Measurements from ENCODE around the gene ASIC1. TPM values are rescaled to one million over a fixed set of nuclear protein-coding genes. Genes with fewer than 3 reads are reported as not detected.

Gene ASIC1
- total and polyA plus RNA-seq, 2 of the 4 experiments (the other 2 are of a cell fraction): 1.6 to 9.9 TPM

DNA sequence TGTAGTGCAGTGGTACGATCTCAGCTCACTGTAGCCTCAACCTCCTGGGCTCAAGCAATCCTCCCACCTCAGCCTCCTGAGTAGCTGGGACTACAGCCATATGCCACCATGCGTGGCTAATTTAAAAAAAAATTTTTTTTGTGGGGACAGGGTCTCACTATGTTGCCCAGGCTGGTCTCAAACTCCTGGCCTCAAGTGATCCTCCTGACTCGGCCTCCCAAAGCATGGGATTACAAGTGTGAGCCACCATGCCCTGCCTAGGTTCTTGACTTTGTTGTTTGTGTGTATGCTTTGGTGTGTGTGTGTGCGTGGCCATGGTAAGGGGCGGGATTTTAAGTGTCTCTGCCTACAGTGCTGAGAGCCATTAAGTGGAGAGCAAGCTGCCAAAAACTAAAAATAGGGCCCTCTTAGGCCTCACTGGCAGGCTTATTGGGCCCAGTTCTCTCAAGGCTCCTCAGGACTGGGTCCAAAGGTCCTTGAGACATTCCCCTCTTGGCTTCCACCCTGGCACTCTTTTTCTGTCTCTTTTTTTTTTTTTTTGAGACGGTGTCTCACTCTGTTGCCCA lies 59.7 kb downstream of the ASIC1 start:
- H3K9me1 ChIP-seq (ENCODE audit: insufficient read depth, low read length): 0 out of 2 replicates have a peak, but pooled peaks cover 9% of the 10 kb centered on the region
- no peak for ATAC-seq (ENCODE audit: low read depth)
- BruUV-seq (replicated peaks): no TSS peak

More for the DNA sequence above, 59.7 kb downstream of the ASIC1 start:
- H4K8ac ChIP-seq (ENCODE audit: low read depth in 2 of 2, low read length in 2 of 2): no peak overlapping the region
- H4K20me1 ChIP-seq (ENCODE audit: insufficient read depth, low read length): peaks cover 2% of the 10 kb centered on the region; the same call in 1 of the 2 replicates
- H3K4me2 ChIP-seq (ENCODE audit: low read depth, low read length): no peak overlapping the region
- no peaks in the 10 kb centered on the region for H3K9me3 ChIP-seq (ENCODE audit: control insufficient read depth, insufficient read depth, low read length)
- no peaks in the 10 kb centered on the region for H3K27me3 ChIP-seq (ENCODE audit: control insufficient read depth, insufficient read depth, low read length)
- no peak overlapping the region for H3K4me3 ChIP-seq (ENCODE audit: insufficient read depth, low read depth, low read length)
- H3K23ac ChIP-seq (ENCODE audit: low read depth, low read length): no peak overlapping the region
- TF ChIP-seq BHLHE40 (IDR thresholded peaks at IDR 0.05; ENCODE audit: low read depth, low read length) (no peak), MXI1 (IDR thresholded peaks at IDR 0.05; ENCODE audit: borderline replicate concordance, low read depth, low read length) (no peak), CEBPB (IDR thresholded peaks at IDR 0.05; ENCODE audit: low read depth, low read length) (no peak), NFE2L2 (IDR thresholded peaks at IDR 0.05; ENCODE audit: low read depth, low read length) (no peak), RCOR1 (IDR thresholded peaks at IDR 0.05; ENCODE audit: insufficient replicate concordance, low read length) (no peak), SMC3 (IDR thresholded peaks at IDR 0.05; ENCODE audit: low read depth, low read length) (no peak), RAD21 (IDR thresholded peaks at IDR 0.05; ENCODE audit: low read length) (no peak), RFX5 (IDR thresholded peaks at IDR 0.05; ENCODE audit: low read depth, low read length) (no peak)
- TF ChIP-seq, protein P1, sequence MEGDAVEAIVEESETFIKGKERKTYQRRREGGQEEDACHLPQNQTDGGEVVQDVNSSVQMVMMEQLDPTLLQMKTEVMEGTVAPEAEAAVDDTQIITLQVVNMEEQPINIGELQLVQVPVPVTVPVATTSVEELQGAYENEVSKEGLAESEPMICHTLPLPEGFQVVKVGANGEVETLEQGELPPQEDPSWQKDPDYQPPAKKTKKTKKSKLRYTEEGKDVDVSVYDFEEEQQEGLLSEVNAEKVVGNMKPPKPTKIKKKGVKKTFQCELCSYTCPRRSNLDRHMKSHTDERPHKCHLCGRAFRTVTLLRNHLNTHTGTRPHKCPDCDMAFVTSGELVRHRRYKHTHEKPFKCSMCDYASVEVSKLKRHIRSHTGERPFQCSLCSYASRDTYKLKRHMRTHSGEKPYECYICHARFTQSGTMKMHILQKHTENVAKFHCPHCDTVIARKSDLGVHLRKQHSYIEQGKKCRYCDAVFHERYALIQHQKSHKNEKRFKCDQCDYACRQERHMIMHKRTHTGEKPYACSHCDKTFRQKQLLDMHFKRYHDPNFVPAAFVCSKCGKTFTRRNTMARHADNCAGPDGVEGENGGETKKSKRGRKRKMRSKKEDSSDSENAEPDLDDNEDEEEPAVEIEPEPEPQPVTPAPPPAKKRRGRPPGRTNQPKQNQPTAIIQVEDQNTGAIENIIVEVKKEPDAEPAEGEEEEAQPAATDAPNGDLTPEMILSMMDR (conservative IDR thresholded peaks at IDR 0.05; ENCODE audit: low read depth, low read length): no peak
- TF ChIP-seq, protein P2, sequence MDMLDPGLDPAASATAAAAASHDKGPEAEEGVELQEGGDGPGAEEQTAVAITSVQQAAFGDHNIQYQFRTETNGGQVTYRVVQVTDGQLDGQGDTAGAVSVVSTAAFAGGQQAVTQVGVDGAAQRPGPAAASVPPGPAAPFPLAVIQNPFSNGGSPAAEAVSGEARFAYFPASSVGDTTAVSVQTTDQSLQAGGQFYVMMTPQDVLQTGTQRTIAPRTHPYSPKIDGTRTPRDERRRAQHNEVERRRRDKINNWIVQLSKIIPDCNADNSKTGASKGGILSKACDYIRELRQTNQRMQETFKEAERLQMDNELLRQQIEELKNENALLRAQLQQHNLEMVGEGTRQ (IDR thresholded peaks at IDR 0.05; ENCODE audit: low read depth, low read length): no peak
- peaks cover 26 to 72% of the 10 kb centered on the region in 2 experiments for H3K79me1 ChIP-seq (ENCODE audit: low read depth in 1 of 2, low read length in 2 of 2)
- H3K56ac ChIP-seq (ENCODE audit: extremely low read depth, insufficient read depth, low read length): no peak overlapping the region
- intact Hi-C loops (cut with micrococcal nuclease): no loop called here
- no peak overlapping the region for H2AK9ac ChIP-seq (replicated peaks; ENCODE audit: low read depth, low read length, poor library complexity)
- no peaks in the 10 kb centered on the region for H3K4me1 ChIP-seq (ENCODE audit: control insufficient read depth, insufficient read depth, low read length)
- WGBS, 2 experiments (ENCODE audit: extremely low coverage in 2 of 2, insufficient read length in 1 of 2): no CpG with 5 or more reads among the region's 6 CpGs
- no peak overlapping the region for H3K4ac ChIP-seq (ENCODE audit: low read depth, low read length)
- no peak overlapping the region for H3K14ac ChIP-seq (replicated peaks; ENCODE audit: low read depth, low read length)
- no peak overlapping the region for H2BK5ac ChIP-seq (ENCODE audit: low read depth, low read length, poor library complexity, severe bottlenecking)
- no peak overlapping the region for H2BK20ac ChIP-seq (ENCODE audit: low read depth, low read length)
- peaks cover 19% of the 10 kb centered on the region for H3K36me3 ChIP-seq (ENCODE audit: control insufficient read depth, insufficient read depth, low read length)
- POLR2A ChIA-PET (ENCODE audit: unreplicated experiment): no interaction called here
- no peak overlapping the region for H4K91ac ChIP-seq (ENCODE audit: insufficient read depth, low read depth, low read length)
- H2AK5ac ChIP-seq (ENCODE audit: low read depth, low read length): no peak overlapping the region
- H2AFZ ChIP-seq (replicated peaks; ENCODE audit: low read length, poor library complexity): no peak overlapping the region
- no peak overlapping the region for H3K27ac ChIP-seq (ENCODE audit: insufficient read depth, low read length)
- no peak overlapping the region for H2BK120ac ChIP-seq (ENCODE audit: low read depth, low read length)
- no peak overlapping the region for H2BK15ac ChIP-seq (ENCODE audit: low read depth, low read length)
- H3K9ac ChIP-seq (ENCODE audit: low read depth, low read length): no peak overlapping the region
- in situ Hi-C loops (cut with MboI; ENCODE audit: low sequenced_read_pairs): no loop called here
- CTCF ChIA-PET: no interaction called here
- no peak overlapping the region for H3K18ac ChIP-seq (ENCODE audit: low read depth, low read length)
- no peak for DNase-seq
- H4K5ac ChIP-seq (ENCODE audit: low read depth, low read length): no peak overlapping the region
- dilution Hi-C loops (cut with HindIII; ENCODE audit: low sequenced_read_pairs, unreplicated experiment): no loop called here

Measured in IMR-90 (cell line).